HepG2 (cell line): ENCODE results near the gene ZMIZ1. TPM values are rescaled to one million over a fixed set of nuclear protein-coding genes. Genes with fewer than 3 reads are reported as not detected.

Experiments used
- HDAC2 ChIP-seq: sonication (generic); formaldehyde crosslinking; IDR thresholded peaks from 2 replicates; pipeline ENCODE4 v1.4.0; 2020; ENCODE audit warnings: missing genetic modification reagents
- MED13 ChIP-seq: sonication (generic); formaldehyde crosslinking; IDR thresholded peaks from 2 replicates; pipeline ENCODE4 v1.5.0; 2020; ENCODE audit warnings: missing genetic modification reagents
- MLLT10 ChIP-seq: sonication (generic); formaldehyde crosslinking; IDR thresholded peaks from 2 replicates; pipeline ENCODE4 v1.4.0; 2020; ENCODE audit warnings: missing genetic modification reagents
- NPAS2 ChIP-seq: sonication (generic); formaldehyde crosslinking; IDR thresholded peaks from 2 replicates; pipeline ENCODE4 v1.8.0; 2022; ENCODE audit warnings: mild to moderate bottlenecking, missing genetic modification reagents, borderline replicate concordance
- SKIL ChIP-seq: sonication (generic); formaldehyde crosslinking; IDR thresholded peaks from 2 replicates; pipeline ENCODE4 v1.8.0; 2022; ENCODE audit warnings: missing genetic modification reagents, mild to moderate bottlenecking, moderate library complexity, borderline replicate concordance
- SNAPC2 ChIP-seq: sonication (generic); formaldehyde crosslinking; IDR thresholded peaks from 2 replicates; pipeline ENCODE4 v1.8.1; 2022; ENCODE audit warnings: mild to moderate bottlenecking, missing genetic modification reagents
- ZC3H4 ChIP-seq: sonication (generic); formaldehyde crosslinking; IDR thresholded peaks from 2 replicates; pipeline ENCODE4 v1.4.0; 2020; ENCODE audit warnings: missing genetic modification reagents, borderline replicate concordance
- ZFY ChIP-seq: sonication (generic); formaldehyde crosslinking; IDR thresholded peaks from 2 replicates; pipeline ENCODE4 v1.4.0; 2020; ENCODE audit warnings: missing genetic modification reagents
- ZNF263 ChIP-seq: sonication (generic); formaldehyde crosslinking; IDR thresholded peaks from 2 replicates; pipeline ENCODE4 v1.4.0; 2020; ENCODE audit warnings: missing genetic modification reagents
- ZNF343 ChIP-seq: sonication (generic); formaldehyde crosslinking; IDR thresholded peaks from 2 replicates; pipeline ENCODE4 v1.4.0; 2020; ENCODE audit warnings: mild to moderate bottlenecking, missing genetic modification reagents
- ZNF761 ChIP-seq: sonication (generic); formaldehyde crosslinking; conservative IDR thresholded peaks from 2 replicates; pipeline ENCODE4 v1.4.0; 2020; ENCODE audit warnings: mild to moderate bottlenecking, missing genetic modification reagents
- ZNF788 ChIP-seq: sonication (generic); formaldehyde crosslinking; IDR thresholded peaks from 2 replicates; pipeline ENCODE4 v1.5.0; 2020; ENCODE audit warnings: mild to moderate bottlenecking, missing genetic modification reagents, borderline replicate concordance
- ZSCAN25 ChIP-seq: sonication (generic); formaldehyde crosslinking; IDR thresholded peaks from 2 replicates; pipeline ENCODE4 v1.8.0; 2022; ENCODE audit warnings: mild to moderate bottlenecking, missing genetic modification reagents
- polyA plus RNA-seq, 8 experiments: library from polyadenylated mRNA; depleted of rRNA in 3 of 8; stranded (reverse) in 7 of 8; unstranded in 1 of 8; fragments of >200 nt; fragmentation: Illumina TruSeq in 4 of 8; extraction: Trizol in 4 of 8; gene quantifications; 2 replicates each; pipeline versions ENCODE4 v1.2.1 to v1.2.3, GENCODE V29; 2011 to 2016; ENCODE audit warnings: low read depth in 4 of 8, missing spikeins in 1 of 8, mixed read lengths in 1 of 8; ENCODE audit not compliant: insufficient read depth in 1 of 8
- total RNA-seq, 5 experiments: library from RNA; depleted of rRNA; stranded (reverse); fragments of >200 nt; fragmentation: Illumina TruSeq; extraction: Trizol; gene quantifications; 2 replicates each; pipeline ENCODE4 v1.2.3, GENCODE V29; 2016; ENCODE audit warnings: low read depth in 1 of 5
- TF ChIP-seq, protein P1 (sequence below): sonication (generic); formaldehyde crosslinking; IDR thresholded peaks from 2 replicates; pipeline ENCODE4 v1.4.0; 2020; ENCODE audit warnings: missing genetic modification reagents
- TF ChIP-seq, protein P2 (sequence below): IDR thresholded peaks from 2 replicates; pipeline ENCODE4 v1.6.1; 2016; ENCODE audit warnings: low read depth, missing genetic modification reagents, missing compliant biosample characterization
- TF ChIP-seq, protein P3 (sequence below): sonication (generic); formaldehyde crosslinking; IDR thresholded peaks from 2 replicates; pipeline ENCODE4; 2020; ENCODE audit warnings: missing genetic modification reagents, mild to moderate bottlenecking, borderline replicate concordance
- TF ChIP-seq, protein P4 (sequence below): IDR thresholded peaks from 2 replicates; pipeline ENCODE4 v1.6.1; 2012; ENCODE audit warnings: inconsistent platforms

ZMIZ1 gene
- total and polyA plus RNA-seq, 2 of the 13 experiments (the other 11 are each of a cell fraction or from before 2014, with no cell fraction given) = 5.3 to 10.2 TPM

DNA sequence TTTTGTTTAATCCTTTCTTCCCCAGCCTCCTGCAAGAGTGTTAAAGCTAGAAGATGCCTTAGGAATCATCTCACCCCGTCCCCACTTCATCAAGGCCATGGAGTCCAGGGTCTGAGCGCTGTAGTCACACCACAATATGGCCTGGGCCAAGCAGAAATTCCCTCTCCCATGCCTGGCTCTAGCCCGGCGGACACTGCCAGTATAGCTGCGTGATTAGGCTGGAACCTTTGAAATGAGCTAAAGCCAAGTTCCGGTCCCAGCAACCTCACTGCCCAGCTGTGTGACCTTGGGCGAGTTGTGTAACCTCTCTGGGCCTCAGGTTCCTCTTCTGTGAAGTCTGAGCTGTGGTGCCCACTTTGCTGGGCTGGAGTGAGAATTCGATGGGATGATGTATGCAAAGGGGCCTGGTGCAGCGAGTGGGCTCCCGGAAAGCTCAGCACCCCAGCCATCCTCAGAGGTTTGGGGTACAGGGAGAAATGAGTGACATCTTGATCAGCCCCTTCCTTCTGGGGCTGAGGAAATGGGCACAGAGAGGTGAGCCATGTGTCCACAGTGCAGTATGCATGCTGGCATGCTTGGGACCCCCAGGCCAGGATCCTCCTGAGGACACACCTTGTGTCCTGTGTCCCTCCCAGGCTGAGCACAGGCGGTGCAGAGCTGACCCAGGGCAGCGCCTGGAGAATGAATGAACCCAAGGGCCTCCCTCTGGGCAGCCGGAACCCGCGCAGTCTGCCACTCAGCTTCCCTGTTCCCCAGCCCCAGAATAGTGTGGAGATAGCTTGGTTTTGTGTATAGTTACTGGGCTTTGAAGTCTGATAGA lies 118.6 kb downstream of the ZMIZ1 start (continued):
- TF ChIP-seq, protein P1, sequence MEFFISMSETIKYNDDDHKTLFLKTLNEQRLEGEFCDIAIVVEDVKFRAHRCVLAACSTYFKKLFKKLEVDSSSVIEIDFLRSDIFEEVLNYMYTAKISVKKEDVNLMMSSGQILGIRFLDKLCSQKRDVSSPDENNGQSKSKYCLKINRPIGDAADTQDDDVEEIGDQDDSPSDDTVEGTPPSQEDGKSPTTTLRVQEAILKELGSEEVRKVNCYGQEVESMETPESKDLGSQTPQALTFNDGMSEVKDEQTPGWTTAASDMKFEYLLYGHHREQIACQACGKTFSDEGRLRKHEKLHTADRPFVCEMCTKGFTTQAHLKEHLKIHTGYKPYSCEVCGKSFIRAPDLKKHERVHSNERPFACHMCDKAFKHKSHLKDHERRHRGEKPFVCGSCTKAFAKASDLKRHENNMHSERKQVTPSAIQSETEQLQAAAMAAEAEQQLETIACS = no peak
- TF ChIP-seq, protein P2, sequence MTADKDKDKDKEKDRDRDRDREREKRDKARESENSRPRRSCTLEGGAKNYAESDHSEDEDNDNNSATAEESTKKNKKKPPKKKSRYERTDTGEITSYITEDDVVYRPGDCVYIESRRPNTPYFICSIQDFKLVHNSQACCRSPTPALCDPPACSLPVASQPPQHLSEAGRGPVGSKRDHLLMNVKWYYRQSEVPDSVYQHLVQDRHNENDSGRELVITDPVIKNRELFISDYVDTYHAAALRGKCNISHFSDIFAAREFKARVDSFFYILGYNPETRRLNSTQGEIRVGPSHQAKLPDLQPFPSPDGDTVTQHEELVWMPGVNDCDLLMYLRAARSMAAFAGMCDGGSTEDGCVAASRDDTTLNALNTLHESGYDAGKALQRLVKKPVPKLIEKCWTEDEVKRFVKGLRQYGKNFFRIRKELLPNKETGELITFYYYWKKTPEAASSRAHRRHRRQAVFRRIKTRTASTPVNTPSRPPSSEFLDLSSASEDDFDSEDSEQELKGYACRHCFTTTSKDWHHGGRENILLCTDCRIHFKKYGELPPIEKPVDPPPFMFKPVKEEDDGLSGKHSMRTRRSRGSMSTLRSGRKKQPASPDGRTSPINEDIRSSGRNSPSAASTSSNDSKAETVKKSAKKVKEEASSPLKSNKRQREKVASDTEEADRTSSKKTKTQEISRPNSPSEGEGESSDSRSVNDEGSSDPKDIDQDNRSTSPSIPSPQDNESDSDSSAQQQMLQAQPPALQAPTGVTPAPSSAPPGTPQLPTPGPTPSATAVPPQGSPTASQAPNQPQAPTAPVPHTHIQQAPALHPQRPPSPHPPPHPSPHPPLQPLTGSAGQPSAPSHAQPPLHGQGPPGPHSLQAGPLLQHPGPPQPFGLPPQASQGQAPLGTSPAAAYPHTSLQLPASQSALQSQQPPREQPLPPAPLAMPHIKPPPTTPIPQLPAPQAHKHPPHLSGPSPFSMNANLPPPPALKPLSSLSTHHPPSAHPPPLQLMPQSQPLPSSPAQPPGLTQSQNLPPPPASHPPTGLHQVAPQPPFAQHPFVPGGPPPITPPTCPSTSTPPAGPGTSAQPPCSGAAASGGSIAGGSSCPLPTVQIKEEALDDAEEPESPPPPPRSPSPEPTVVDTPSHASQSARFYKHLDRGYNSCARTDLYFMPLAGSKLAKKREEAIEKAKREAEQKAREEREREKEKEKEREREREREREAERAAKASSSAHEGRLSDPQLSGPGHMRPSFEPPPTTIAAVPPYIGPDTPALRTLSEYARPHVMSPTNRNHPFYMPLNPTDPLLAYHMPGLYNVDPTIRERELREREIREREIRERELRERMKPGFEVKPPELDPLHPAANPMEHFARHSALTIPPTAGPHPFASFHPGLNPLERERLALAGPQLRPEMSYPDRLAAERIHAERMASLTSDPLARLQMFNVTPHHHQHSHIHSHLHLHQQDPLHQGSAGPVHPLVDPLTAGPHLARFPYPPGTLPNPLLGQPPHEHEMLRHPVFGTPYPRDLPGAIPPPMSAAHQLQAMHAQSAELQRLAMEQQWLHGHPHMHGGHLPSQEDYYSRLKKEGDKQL = no peak
- TF ChIP-seq HDAC2 (peak; percentile 24; the same call in 1 of the 2 replicates), ZNF788 (CRISPR knock-in tag) (0 out of 2 replicates have a peak, but pooled peaks have one; percentile 35), SKIL (no peak), NPAS2 (no peak), ZFY (CRISPR knock-in tag) (0 out of 2 replicates have a peak, but pooled peaks have one; percentile 25), ZSCAN25 (CRISPR knock-in tag) (no peak), ZNF761 (no peak), ZNF343 (CRISPR knock-in tag) (0 out of 2 replicates have a peak, but pooled peaks have one; percentile 7), MED13 (no peak), MLLT10 (CRISPR knock-in tag) (no peak), ZNF263 (no peak), SNAPC2 (no peak), ZC3H4 (CRISPR knock-in tag) (no peak)
- TF ChIP-seq, protein P3, sequence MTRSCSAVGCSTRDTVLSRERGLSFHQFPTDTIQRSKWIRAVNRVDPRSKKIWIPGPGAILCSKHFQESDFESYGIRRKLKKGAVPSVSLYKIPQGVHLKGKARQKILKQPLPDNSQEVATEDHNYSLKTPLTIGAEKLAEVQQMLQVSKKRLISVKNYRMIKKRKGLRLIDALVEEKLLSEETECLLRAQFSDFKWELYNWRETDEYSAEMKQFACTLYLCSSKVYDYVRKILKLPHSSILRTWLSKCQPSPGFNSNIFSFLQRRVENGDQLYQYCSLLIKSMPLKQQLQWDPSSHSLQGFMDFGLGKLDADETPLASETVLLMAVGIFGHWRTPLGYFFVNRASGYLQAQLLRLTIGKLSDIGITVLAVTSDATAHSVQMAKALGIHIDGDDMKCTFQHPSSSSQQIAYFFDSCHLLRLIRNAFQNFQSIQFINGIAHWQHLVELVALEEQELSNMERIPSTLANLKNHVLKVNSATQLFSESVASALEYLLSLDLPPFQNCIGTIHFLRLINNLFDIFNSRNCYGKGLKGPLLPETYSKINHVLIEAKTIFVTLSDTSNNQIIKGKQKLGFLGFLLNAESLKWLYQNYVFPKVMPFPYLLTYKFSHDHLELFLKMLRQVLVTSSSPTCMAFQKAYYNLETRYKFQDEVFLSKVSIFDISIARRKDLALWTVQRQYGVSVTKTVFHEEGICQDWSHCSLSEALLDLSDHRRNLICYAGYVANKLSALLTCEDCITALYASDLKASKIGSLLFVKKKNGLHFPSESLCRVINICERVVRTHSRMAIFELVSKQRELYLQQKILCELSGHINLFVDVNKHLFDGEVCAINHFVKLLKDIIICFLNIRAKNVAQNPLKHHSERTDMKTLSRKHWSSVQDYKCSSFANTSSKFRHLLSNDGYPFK (CRISPR knock-in tag) = 0 out of 2 replicates have a peak, but pooled peaks have one; percentile 54
- TF ChIP-seq, protein P4, sequence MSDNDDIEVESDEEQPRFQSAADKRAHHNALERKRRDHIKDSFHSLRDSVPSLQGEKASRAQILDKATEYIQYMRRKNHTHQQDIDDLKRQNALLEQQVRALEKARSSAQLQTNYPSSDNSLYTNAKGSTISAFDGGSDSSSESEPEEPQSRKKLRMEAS = 0 out of 2 replicates have a peak, but pooled peaks have one; percentile 31
